ENCODE results near the gene CCDC88C. TPM values are rescaled to one million over a fixed set of nuclear protein-coding genes. Genes with fewer than 3 reads are reported as not detected.

The CCDC88C gene
- total and polyA plus RNA-seq, 12 donors: 2.2 to 8.4 (median 4.9) TPM

DNA sequence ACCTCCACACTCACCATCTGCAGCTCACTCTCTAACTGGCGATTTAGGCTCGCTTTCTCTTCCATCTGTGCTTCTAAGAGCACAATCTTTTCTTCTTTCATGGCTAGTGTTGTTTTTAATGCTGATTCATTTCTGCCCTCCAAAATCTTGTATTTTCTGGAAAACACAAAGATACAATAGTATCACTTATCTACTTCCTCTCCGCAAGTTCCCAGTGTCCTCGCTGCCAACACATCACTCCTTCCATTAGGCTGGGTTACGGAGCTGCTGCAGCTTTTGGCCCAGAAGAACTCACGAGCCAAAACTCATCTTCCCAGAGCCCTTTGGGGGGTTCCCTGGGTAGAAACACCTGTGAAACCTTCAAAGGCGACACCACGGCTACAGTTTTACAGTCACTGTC lies 109.3 kb downstream of the CCDC88C start:
- 85 to 87% methylated on average over 8 of the region's 8 CpGs for WGBS, 2 donors
- no peak for ATAC-seq
- Histone ChIP-seq H3K27ac (no peak overlapping the region), H3K4me1 (peaks cover 2 to 17% (median 5%) of the 10 kb centered on the region in 9 donors), H3K27me3 (peaks cover 0 to 24% (median 0%) of the 10 kb centered on the region in 7 donors), H3K36me3 (peaks cover 0 to 90% (median 0%) of the 10 kb centered on the region in 9 donors), H3K9me3 (no peaks in the 10 kb centered on the region), H3K4me3 (no peak overlapping the region)
- intact Hi-C loops (cut with DNase I): no loop called here
- no peak for TF ChIP-seq CTCF (IDR thresholded peaks at IDR 0.05)
- DNase-seq: no peak

DNA sequence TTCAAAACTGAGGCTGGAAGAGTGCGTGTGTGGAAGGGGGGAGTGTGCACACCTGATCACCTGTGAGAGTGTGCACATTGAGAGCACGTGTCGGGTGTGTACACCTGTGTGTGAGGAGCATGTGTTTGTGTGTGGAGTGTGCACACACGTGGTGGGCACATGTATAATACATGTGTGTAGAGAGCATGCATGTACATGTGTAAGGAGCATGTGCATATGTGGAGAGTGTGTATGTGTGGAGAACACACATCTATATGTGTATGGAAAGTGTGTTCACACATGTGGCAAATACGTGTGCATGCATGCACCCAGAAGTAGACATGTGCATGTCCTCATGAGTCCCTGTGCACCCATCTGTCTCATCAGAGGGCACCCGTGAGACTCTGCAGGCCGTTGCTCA lies 110.0 kb downstream of the CCDC88C start:
- Histone ChIP-seq H3K36me3 (peaks cover 0 to 87% (median 0%) of the 10 kb centered on the region in 9 donors), H3K9me3 (no peaks in the 10 kb centered on the region), H3K27me3 (peaks cover 0 to 24% (median 0%) of the 10 kb centered on the region in 7 donors), H3K4me1 (peaks cover 2 to 17% (median 9%) of the 10 kb centered on the region in 9 donors), H3K4me3 (no peak overlapping the region), H3K27ac (no peak overlapping the region)
- DNase-seq (no peak), ATAC-seq (no peak)
- intact Hi-C loops (cut with DNase I): no loop called here
- 92 to 94% methylated on average over 7 of the region's 7 CpGs for WGBS, 2 donors
- no peak for TF ChIP-seq CTCF (IDR thresholded peaks at IDR 0.05)

- no peak overlapping the region for H3K27ac ChIP-seq
- no peak for TF ChIP-seq CTCF (IDR thresholded peaks at IDR 0.05)
- H3K4me1 ChIP-seq: peaks cover 2 to 21% (median 11%) of the 10 kb centered on the region in 9 donors
- 92 to 94% methylated on average over 12 of the region's 12 CpGs for WGBS, 2 donors
- DNase-seq (no peak), ATAC-seq (no peak)
- intact Hi-C loops (cut with DNase I): no loop called here
- H3K36me3 ChIP-seq: peaks cover 0 to 89% (median 0%) of the 10 kb centered on the region in 9 donors
- H3K4me3 ChIP-seq: no peak overlapping the region
- no peaks in the 10 kb centered on the region for H3K9me3 ChIP-seq
- H3K27me3 ChIP-seq: peaks cover 0 to 24% (median 0%) of the 10 kb centered on the region in 7 donors
Measured at GRCh38 chr14:91307046-91307445, 110.6 kb downstream of the CCDC88C start.

- no peaks in the 10 kb centered on the region for H3K9me3 ChIP-seq
- H3K4me1 ChIP-seq: peaks cover 2 to 20% (median 11%) of the 10 kb centered on the region in 9 donors
- ATAC-seq (no peak), DNase-seq (no peak)
- peaks cover 0 to 92% (median 0%) of the 10 kb centered on the region in 9 donors for H3K36me3 ChIP-seq
- H3K4me3 ChIP-seq: no peak overlapping the region
- H3K27ac ChIP-seq: no peak overlapping the region
- WGBS, 2 donors: 87 to 95% methylated on average over 3 of the region's 3 CpGs
- intact Hi-C loops (cut with DNase I): no loop called here
- no peak for TF ChIP-seq CTCF (IDR thresholded peaks at IDR 0.05)
- peaks cover 0 to 24% (median 0%) of the 10 kb centered on the region in 7 donors for H3K27me3 ChIP-seq
Measured at GRCh38 chr14:91306547-91306946, 111.1 kb downstream of the CCDC88C start.

All from heart right ventricle (tissue), 16 donors.